Measurements from ENCODE around the gene CMIP.

DNA sequence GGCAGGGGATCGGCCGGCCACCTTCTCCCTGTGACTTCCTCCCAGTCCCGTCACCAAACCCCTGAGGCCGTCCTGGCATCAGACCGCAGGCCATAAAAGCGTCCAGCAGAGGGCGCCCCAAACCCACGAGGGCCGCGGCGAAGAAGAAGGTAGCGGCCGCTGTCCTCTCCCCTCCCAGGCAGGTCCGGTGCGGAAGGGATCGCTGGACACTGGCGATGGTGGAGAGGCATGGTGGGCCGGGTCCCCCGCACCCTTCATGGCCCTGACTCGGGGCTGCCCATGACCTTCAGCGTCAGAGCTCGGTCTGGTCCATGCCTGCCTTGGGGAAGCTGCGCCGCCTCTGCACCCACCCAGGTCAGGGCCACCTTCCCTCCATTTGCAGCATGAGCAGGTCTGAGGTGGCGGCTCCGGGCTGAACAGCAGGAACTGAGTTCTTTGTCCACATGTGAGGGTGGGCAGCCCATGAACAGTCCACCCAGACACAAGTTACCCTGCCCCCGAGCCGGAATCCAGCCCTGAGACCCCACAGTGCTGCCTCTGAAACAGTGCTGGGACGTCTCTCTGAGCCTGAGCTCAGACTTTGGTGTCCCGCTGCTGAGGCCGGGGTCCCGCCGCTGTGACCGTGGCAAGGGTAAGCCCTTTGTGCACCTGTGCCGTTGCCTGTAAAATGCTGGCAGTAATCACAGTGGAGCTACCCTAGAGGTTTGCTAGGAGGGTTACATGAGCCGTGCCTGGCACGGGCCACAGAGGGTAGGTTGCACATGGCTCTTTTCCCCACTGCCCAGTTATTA, 40.8 kb upstream of the CMIP start:
- TF ChIP-seq POLR2AphosphoS5 (IDR thresholded peaks at IDR 0.05) (peak in 1 of 3 donors; percentile 54), POLR2A (IDR thresholded peaks at IDR 0.05) (no peak), EP300 (IDR thresholded peaks at IDR 0.05) (no peak)
- TF ChIP-seq, protein P1, sequence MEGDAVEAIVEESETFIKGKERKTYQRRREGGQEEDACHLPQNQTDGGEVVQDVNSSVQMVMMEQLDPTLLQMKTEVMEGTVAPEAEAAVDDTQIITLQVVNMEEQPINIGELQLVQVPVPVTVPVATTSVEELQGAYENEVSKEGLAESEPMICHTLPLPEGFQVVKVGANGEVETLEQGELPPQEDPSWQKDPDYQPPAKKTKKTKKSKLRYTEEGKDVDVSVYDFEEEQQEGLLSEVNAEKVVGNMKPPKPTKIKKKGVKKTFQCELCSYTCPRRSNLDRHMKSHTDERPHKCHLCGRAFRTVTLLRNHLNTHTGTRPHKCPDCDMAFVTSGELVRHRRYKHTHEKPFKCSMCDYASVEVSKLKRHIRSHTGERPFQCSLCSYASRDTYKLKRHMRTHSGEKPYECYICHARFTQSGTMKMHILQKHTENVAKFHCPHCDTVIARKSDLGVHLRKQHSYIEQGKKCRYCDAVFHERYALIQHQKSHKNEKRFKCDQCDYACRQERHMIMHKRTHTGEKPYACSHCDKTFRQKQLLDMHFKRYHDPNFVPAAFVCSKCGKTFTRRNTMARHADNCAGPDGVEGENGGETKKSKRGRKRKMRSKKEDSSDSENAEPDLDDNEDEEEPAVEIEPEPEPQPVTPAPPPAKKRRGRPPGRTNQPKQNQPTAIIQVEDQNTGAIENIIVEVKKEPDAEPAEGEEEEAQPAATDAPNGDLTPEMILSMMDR (IDR thresholded peaks at IDR 0.05), result peak; percentile 83 to 90
